Endothelial cell of hepatic sinusoid (primary cell): Measurements from ENCODE around the gene CSNK1D.

ENCODE experiments used
- in situ Hi-C: cut with HindIII; loops from 2 replicates; pipeline ENCODE4 v1.10.0; 2017; ENCODE audit warnings: low sequenced_read_pairs

CSNK1D gene

DNA sequence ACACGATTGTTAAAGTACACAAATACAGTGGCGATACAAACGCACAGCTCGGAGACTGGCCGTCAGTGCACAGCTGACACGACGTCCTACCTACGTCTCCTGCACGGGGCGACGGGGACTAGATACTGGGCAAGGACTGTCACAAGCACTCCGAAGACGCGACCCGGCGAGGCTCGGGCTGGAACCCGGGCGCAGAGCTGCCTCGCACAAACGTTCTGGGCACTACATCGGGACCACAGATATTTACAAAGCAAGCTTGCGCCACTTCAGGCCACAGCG, 30.9 kb downstream of the CSNK1D start:
- in situ Hi-C loops, result loop anchor here (5.0 kb wide), 1 partner anchor 105 kb away; no protein-coding TSS in a partner anchor

DNA sequence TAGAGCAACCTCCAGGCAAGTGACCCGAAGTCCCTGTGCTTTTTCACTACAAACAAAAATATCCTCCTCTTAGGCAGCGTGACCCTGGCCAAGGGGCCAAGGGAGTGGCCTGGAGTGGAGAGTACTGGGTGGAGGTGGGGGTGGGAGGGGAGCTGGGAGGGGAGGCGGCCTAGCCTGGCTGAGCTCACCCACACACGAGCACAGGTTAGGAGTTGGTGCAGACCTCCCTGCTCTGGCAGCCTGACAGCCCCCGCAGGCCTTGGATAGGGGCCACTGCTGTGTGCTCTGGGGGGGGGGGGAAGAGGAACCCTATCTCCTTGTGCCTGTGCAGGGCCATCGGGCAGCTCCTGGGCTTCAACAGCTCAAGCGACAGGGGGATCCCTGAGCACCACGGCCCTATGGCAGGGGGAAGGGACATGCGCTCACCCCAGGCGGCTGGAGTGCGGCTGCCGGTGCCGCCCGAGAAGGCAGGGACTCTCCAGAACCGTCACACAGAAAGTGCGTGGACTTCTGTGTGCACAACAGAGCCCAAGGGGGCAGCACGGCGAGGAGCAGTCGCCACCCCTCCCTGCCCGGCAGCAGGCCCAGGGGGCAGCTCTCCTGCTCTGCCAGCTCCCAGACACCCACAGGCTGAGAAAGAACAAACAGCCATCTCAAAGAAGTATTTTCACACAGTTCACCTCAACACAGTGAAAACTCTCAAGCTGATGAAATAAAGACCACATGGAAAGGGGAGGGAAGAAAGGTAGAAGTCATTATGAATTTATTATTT, 31.4 kb downstream of the CSNK1D start:
- in situ Hi-C loops, result loop anchor here (5.0 kb wide), 1 partner anchor 105 kb away; no protein-coding TSS in a partner anchor

- in situ Hi-C loops, result loop anchor here (5.0 kb wide), 1 partner anchor 106 kb away; no protein-coding TSS in a partner anchor
These were observed 32.1 kb downstream of the CSNK1D start for GRCh38 chr17:82241183-82241925.

DNA sequence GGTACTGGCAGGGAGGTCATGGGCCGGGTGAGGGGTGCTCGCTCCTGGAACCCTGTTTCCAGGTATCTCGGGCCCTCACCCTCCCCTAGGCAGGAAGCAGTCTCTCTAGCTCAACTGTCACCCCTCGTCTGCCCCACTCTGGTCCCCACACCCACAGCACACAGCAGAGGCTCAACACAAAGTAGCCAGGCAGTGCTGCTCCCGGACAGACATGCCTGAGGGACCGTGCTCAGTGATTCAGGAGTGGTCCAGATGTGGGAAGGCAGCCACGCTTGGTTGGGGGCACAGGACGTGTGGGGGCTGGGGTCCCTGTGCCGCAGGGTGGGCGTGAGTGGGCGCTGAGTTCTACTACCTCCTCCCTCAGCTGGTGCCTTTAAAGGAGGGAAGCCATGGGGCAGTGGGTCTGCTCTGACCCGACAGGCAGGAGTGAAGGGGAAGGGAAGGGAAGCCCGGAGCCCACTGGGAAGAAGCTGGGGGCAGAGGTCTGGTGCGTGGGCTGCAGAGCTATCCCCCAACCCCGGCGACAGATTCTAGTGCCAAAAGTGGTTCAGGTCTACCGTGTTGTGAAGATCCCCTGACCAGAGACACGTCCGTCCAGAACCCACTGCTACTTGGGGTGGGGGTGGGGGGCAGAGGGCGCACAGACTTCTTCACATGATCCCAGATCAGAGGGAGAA, 32.9 kb downstream of the CSNK1D start:
- in situ Hi-C loops, result loop anchor here (5.0 kb wide), 1 partner anchor 107 kb away; no protein-coding TSS in a partner anchor

DNA sequence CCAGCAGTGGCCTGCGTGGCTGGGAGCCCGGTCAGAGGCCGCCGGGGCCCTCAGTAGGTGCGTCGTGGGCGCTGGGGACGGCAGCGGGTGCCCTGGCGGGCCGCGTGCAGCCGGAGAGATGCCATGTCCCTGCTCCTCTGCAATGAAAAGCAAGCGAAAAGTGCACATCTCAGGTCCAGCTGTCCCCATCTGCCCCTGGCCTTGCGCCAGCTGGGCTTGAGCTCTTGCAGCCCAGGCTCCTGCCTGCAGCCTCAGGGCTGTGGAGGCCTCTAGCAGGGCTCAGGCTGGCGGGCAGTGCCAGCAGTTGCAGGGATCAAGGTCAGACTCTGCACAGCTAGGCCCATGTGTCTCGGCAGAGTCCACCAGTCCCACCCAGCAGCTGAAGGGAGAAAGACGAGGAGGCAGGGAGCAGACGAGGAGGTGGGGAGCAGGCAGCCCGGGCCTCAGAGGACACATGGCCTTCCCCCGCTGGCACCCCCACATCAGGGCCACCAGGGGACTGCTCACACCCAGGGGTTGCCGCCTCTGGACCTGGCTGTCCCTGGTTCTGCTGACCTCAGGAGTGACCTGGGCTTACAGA, 33.5 kb downstream of the CSNK1D start:
- in situ Hi-C loops, result loop anchor here (5.0 kb wide), 1 partner anchor 107 kb away; no protein-coding TSS in a partner anchor

GRCh38 chr17:82239401-82239925, 34.0 kb downstream of the CSNK1D start:
- in situ Hi-C loops, result no loop called here

GRCh38 chr17:82238472-82239201, 34.9 kb downstream of the CSNK1D start:
- in situ Hi-C loops, result no loop called here

DNA sequence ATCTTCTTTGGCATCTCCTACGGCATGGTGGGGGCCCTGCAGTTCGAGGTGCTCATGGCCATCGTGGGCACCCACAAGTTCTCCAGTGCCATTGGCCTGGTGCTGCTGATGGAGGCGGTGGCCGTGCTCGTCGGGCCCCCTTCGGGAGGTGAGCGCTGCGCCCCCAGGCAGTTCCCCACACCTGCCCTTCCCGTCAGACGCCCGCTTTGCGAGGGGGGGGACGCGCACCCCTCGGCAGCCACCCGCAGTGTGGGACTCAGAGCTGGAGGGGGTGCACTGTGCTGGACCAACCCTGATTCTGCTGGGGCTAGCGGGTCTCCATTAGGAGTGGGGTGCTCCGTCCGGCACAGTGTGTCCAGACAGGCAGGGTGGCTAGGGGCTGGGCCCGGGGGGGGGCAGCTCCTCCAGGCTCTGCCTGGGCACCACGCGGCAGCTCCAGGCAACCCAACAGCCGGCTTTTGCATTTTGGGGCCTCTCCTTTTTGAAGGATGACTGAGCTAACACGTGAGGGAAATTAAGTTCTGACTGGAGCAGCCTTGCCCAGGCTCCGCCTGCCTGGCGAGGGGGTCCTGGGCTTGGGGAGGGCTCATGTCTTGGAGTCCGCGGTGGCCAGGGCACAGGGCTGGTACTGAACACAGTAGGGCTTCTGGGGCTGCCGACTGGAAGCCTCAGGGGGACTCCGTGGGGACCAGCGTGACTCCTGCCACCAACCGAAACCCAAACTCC, 35.6 kb downstream of the CSNK1D start:
- in situ Hi-C loops, result no loop called here

DNA sequence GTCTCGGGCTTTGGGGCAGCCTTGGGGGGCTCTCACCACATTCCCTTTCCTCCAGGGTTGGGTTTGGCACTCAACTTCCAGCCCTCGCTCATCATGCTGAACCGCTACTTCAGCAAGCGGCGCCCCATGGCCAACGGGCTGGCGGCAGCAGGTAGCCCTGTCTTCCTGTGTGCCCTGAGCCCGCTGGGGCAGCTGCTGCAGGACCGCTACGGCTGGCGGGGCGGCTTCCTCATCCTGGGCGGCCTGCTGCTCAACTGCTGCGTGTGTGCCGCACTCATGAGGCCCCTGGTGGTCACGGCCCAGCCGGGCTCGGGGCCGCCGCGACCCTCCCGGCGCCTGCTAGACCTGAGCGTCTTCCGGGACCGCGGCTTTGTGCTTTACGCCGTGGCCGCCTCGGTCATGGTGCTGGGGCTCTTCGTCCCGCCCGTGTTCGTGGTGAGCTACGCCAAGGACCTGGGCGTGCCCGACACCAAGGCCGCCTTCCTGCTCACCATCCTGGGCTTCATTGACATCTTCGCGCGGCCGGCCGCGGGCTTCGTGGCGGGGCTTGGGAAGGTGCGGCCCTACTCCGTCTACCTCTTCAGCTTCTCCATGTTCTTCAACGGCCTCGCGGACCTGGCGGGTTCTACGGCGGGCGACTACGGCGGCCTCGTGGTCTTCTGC, 36.3 kb downstream of the CSNK1D start:
- in situ Hi-C loops, result no loop called here

- in situ Hi-C loops, result no loop called here
These were observed 37.1 kb downstream of the CSNK1D start for GRCh38 chr17:82236142-82236971.

GRCh38 chr17:82235775-82236141, 37.7 kb downstream of the CSNK1D start:
- in situ Hi-C loops, result no loop called here

DNA sequence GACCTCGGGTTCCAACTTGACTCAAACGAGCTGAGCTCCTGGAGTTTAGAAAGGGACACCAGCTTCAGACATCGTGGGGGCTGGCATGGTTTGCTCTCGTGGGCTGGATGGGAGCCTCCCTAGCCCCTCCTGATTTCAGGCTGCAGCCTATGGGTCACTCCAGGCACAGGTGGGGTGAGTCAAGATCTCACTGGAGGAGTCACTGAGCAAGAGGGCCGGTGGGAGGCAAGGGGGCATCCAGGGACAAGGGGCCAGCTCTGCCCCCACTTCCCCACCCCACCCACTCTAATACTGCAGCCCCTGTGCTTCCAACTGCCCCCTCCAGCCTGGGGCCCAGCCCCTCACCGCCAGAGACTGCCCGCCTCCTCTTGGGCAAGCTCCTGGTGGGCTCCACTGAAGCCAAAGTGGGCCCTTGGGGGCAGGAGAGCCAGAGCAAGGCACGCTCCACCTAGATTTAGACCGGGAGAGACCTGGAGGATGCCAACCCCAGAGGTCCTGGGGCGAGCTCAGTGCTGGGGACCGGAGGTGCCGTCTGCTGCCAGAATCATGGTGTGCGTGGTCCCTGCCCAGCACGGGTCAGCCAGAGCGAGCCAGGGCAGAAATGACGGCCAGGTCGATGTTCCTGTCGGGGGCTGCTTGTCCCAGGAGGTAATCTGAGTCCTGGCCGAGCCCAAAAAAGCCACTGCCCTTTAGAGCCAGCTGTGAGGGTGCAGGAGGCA, 38.3 kb downstream of the CSNK1D start:
- in situ Hi-C loops, result no loop called here

GRCh38 chr17:82234211-82235055, 39.1 kb downstream of the CSNK1D start:
- in situ Hi-C loops, result no loop called here

DNA sequence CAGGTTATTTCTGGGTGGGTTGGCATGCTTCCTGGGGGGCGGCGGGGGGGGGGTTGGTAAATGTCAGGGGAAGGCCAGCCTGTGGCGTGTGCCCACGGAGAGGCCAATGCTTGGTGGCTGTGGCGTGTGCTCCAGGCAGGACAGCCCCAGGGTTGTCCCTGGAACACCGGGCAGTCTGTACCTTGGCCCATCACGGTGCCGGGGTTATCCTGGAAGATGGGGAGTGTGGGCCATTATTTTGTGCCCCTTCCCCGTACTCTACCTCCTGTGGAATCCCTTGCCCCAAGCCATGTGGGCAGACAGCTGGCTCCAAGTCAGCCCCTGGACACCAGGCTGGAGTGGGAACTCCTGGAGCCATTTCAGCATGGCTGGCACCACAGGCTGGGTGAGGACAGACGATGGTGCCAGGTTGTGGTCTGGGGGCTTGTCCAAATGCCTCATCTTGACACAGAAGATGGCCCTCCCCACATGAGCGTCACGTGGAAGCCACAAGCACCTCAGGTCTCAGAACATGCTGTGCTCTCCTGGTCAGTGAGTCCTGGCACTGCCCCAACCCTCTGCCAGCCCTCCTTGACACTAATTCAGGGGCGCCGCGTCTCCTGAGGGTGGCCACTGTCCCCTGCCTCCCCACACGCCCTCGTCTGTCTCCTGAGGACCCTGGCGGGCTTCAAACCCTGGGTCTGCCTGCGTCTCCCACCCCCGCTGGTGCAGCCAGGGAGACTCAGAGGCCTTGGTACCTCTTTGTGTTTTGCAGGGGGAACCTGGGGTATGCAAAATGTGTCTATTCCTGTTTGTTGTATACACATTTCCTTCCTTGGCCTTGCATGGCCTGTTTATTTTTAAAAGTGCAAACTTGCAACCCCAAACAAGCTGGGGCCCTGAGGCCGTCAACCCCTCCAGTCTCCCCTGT, 40.4 kb downstream of the CSNK1D start:
- in situ Hi-C loops, result no loop called here

DNA sequence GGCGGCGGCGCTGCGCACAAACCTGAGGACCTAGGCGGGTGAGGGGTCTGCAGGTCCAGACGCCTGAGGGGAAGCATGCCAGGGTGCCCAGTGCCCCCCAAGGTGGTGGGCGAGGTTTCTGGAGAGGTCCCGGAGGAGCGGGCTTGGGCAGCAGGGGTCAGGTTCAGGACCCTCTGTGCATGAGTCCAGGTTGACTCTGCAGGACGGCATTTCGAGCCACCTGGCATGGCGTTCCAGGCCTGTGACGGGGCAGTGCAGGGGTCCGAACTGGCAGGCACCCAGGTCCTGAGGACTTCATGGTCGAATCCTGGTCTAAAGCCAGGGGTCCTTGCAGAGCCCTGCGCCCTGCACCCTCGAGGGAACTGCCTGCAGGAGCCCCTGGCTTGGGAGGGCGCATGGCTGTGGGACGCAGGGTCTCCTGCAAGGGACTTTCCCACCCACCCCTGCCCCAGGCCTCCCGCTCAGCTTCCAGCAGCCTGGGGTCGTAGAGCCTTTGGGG, 41.1 kb downstream of the CSNK1D start:
- in situ Hi-C loops, result no loop called here
